RWPE2 (cell line): Measurements from ENCODE around the gene LCN1.

Experiments used
- ATAC-seq: fragments of 200-7000 bp; cut with Tn5 transposase; 3 replicates; pipeline ENCODE4 v1.9.1; 2021; ENCODE audit warnings: low read depth
- DNase-seq: peaks from one replicate; pipeline ENCODE4 v3.0.0-alpha.2; 2020; ENCODE audit warnings: low spot score
- H3K27ac ChIP-seq: fragments of 450-650 bp; 2 replicates; pipeline ENCODE4 v1.5.1; 2017; ENCODE audit warnings: mild to moderate bottlenecking; ENCODE audit not compliant: poor library complexity, severe bottlenecking
- H3K27me3 ChIP-seq: fragments of 250-450 bp; sonication (Bioruptor Pico); 2 replicates; pipeline ENCODE4 v1.5.1; 2021; ENCODE audit warnings: mild to moderate bottlenecking, moderate library complexity; ENCODE audit not compliant: insufficient read depth, poor library complexity, severe bottlenecking
- H3K36me3 ChIP-seq: fragments of 250-450 bp; sonication (Bioruptor Pico); 2 replicates; pipeline ENCODE4 v1.5.1; 2020; ENCODE audit warnings: low read depth, mild to moderate bottlenecking, moderate library complexity
- H3K4me1 ChIP-seq: fragments of 250-450 bp; sonication (Bioruptor Pico); 2 replicates; pipeline ENCODE4 v1.5.1; 2021; ENCODE audit warnings: mild to moderate bottlenecking, moderate library complexity; ENCODE audit not compliant: insufficient read depth, poor library complexity, severe bottlenecking
- H3K4me3 ChIP-seq: fragments of 250-450 bp; sonication (Bioruptor Pico); 2 replicates; pipeline ENCODE4 v1.5.1; 2021; ENCODE audit warnings: mild to moderate bottlenecking, moderate library complexity; ENCODE audit not compliant: severe bottlenecking
- H3K9me3 ChIP-seq: fragments of 250-450 bp; sonication (Bioruptor Pico); 2 replicates; pipeline ENCODE4 v1.5.1; 2021; ENCODE audit warnings: mild to moderate bottlenecking, moderate library complexity; ENCODE audit not compliant: severe bottlenecking
- TF ChIP-seq, protein P1 (sequence below): fragments of 450-650 bp; IDR thresholded peaks from one replicate; pipeline ENCODE4 v1.5.1; 2017; ENCODE audit warnings: mild to moderate bottlenecking, moderate library complexity; ENCODE audit not compliant: poor library complexity, severe bottlenecking

LCN1 gene

DNA sequence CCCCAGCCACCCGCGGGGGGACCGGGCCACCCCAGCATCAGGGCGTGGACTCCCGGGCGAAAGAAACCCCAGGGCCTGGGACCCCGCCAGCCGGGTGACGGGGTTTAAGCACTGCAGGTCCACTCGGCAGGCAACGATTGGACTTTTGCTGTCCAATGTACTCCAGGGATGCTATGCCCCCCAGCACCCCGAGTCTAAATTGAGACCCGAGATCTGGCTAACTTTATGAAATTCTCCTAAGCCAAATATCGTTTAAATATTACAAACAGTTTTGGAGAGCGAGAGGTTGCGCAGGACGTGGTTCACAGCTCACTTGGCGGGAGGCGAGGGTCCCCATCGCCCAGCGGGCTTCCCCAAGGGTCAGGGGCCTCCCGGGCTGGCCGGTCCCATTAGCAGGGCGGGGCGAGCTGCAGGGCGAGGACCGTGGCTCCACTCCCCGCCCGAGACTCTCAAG lies 21.1 kb upstream of the LCN1 start:
- peak overlapping the region; percentile 60 for H3K4me3 ChIP-seq
- peak; percentile 14 for ATAC-seq

DNA sequence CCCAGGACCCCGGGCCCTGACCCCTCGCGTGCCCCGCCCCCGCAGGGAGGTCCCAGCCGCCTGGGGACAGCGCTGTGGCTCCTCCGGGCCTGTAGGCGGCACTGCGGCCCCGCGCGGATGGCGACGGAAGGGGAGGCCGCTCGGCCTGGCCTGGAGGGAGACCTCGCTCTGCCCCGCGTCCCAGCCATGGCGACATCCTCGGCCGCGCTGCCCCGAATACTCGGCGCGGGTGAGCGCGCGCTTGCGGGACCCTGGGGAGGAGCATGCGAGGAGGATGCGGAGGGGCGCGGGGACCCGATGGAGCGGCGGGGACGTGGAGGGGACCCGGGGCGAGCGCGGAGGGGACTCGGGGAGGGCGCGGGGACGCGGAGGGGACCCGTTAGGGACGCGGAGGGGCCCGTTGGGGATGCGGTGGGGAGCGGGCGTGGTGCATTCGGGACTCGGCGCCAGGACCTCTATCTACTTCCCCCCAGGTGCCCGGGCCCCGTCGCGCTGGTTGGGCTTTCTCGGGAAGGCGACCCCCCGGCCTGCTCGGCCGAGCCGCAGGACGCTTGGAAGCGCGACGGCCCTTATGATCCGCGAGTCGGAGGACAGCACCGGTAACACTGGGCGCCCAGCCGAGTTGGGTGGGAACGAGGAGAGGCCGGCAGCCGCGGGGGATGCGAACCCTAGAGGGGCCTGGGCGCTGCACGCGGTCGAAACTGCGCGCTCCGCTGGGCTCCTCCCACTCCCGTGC lies 20.5 kb upstream of the LCN1 start, which contains the start of gene MRPS2:
TSS of gene MRPS2 (plus strand) at position 158 of the 736 bp plus-strand sequence. CDS start at position 187, 29 bp downstream.
- ATAC-seq: peak; percentile 86
- peak; percentile 84 for DNase-seq
- TF ChIP-seq, protein P1, sequence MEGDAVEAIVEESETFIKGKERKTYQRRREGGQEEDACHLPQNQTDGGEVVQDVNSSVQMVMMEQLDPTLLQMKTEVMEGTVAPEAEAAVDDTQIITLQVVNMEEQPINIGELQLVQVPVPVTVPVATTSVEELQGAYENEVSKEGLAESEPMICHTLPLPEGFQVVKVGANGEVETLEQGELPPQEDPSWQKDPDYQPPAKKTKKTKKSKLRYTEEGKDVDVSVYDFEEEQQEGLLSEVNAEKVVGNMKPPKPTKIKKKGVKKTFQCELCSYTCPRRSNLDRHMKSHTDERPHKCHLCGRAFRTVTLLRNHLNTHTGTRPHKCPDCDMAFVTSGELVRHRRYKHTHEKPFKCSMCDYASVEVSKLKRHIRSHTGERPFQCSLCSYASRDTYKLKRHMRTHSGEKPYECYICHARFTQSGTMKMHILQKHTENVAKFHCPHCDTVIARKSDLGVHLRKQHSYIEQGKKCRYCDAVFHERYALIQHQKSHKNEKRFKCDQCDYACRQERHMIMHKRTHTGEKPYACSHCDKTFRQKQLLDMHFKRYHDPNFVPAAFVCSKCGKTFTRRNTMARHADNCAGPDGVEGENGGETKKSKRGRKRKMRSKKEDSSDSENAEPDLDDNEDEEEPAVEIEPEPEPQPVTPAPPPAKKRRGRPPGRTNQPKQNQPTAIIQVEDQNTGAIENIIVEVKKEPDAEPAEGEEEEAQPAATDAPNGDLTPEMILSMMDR: peak; percentile 95
- Histone ChIP-seq H3K27ac (peak within 1 kb of the TSS; percentile 45), H3K4me3 (peak within 1 kb of the TSS; percentile 60), H3K9me3 (no peaks in the 10 kb centered on the region), H3K4me1 (no peaks in the 10 kb centered on the region), H3K27me3 (no peaks in the 10 kb centered on the region), H3K36me3 (peaks cover 31% of the 10 kb centered on the region)

More for the DNA sequence above, 21.1 kb upstream of the LCN1 start:
- no peak for DNase-seq
- H3K27me3 ChIP-seq: no peaks in the 10 kb centered on the region
- TF ChIP-seq, protein P1: no peak
- peaks cover 30% of the 10 kb centered on the region for H3K36me3 ChIP-seq
- H3K9me3 ChIP-seq: no peaks in the 10 kb centered on the region
- H3K4me1 ChIP-seq: no peaks in the 10 kb centered on the region
- H3K27ac ChIP-seq: peak overlapping the region; percentile 45

DNA sequence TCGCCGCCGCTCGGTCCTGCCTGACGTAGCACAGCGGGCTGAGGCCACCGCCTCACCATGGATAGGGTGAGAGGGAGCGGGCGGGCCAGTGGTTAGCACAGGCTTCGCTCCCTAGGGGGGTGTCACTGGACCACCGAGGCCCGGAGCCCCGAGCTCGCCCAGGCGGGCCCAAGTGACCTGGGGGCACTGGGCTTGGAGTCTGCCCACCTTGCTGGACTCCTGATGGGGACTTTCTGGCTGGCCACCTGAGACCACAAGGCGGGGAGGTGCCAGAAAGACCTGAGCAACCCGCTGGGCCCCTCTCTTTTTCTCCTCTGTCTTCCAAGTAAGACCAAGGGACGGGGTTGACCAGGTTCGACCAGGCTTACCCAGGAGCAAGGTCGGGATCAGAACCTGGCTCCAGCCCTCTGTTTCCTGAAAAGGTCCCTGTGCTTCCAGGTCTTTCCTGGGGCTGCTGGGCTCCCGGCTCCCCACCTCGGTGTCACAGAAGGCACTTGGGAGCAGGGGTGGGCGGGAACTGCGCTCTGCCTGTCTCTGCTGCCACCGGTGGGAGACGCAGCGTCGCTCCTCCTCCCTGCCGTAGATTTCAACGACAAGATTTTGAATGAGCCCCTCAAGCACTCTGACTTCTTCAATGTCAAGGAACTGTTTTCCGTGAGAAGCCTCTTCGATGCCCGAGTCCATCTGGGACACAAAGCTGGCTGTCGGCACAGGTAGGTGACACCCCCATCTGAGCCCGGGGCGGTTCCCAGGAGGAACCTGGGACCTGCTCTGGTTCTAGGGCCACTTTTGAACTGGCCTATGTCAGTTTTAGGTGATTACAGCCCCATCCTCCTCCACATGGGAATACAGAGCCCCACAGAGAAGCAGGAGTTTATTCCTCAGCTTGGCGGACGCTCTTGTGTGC lies 19.7 kb upstream of the LCN1 start:
- peak; percentile 36 for DNase-seq
- no peaks in the 10 kb centered on the region for H3K9me3 ChIP-seq
- H3K27ac ChIP-seq: peak overlapping the region; percentile 45
- H3K4me3 ChIP-seq: peak overlapping the region; percentile 60
- no peak for ATAC-seq
- H3K36me3 ChIP-seq: peaks cover 31% of the 10 kb centered on the region
- H3K4me1 ChIP-seq: no peaks in the 10 kb centered on the region
- no peaks in the 10 kb centered on the region for H3K27me3 ChIP-seq
- TF ChIP-seq, protein P1: no peak

DNA sequence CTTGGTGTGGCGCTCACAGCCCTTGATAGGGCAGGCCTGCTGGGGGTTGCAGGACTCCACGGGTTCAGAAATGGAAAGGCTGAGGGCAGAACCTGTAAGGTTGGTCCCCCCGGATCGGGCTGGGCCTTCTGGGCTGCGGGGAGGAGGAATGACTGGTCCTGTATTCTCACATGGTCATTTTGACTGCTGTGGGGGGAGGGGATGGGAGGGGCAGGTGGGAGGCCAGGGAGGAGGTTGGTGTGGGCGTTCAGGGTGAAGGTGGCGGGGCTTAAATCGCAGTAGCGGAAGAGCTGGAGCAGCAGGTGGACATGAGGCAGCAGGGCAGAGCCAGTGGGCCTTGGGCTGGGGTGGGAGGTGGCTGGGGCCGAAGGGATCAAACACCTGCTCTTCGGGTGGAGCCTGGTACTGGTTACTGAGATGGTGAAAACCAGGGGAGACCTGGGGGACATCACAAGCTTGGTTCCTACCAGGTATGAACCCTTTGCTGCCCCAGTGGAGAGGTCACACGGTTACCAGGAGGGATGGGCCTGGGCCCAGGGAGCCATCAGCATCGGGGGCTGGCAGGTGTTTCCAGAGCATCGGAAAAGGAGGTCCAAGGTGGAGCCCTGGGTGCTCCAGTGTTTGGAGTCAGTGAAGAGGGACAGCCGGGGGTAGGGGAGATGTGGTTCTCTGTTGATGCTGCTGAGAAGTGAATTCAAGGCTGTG lies 18.9 kb upstream of the LCN1 start:
- ATAC-seq (no peak), DNase-seq (peak; percentile 47)
- TF ChIP-seq, protein P1: no peak
- H3K4me3 ChIP-seq: no peak overlapping the region
- H3K27me3 ChIP-seq: no peaks in the 10 kb centered on the region
- no peaks in the 10 kb centered on the region for H3K4me1 ChIP-seq
- peaks cover 31% of the 10 kb centered on the region for H3K36me3 ChIP-seq
- no peaks in the 10 kb centered on the region for H3K9me3 ChIP-seq
- H3K27ac ChIP-seq: no peak overlapping the region
